ENCODE measurements around the gene TMCC1.
"Not testable (repeated sequence)": the region's sequence is repeated elsewhere in the genome, so short reads cannot be mapped to it uniquely, and the experiment has no call there.

Gene TMCC1

DNA sequence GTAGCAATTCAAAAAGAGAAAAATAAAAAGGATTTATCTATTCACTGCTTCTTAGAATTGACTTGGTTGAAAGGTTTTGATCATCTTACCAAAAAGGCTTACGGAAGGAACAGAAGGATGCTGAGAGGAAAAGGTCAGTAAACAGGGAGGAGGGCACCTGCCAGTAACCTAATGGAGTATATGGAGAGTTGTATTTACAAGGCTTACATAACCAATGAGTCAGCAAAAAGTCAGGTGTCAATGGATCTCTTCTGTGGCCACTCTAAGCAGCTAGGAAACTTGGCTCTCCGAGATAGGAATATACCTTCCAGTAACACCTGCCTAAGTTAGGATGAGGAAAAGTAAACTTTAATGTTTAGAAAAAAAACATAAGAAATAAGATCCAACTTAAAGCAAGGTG is 206.6 kb downstream of the TMCC1 start:
- TF ChIP-seq, protein P1, sequence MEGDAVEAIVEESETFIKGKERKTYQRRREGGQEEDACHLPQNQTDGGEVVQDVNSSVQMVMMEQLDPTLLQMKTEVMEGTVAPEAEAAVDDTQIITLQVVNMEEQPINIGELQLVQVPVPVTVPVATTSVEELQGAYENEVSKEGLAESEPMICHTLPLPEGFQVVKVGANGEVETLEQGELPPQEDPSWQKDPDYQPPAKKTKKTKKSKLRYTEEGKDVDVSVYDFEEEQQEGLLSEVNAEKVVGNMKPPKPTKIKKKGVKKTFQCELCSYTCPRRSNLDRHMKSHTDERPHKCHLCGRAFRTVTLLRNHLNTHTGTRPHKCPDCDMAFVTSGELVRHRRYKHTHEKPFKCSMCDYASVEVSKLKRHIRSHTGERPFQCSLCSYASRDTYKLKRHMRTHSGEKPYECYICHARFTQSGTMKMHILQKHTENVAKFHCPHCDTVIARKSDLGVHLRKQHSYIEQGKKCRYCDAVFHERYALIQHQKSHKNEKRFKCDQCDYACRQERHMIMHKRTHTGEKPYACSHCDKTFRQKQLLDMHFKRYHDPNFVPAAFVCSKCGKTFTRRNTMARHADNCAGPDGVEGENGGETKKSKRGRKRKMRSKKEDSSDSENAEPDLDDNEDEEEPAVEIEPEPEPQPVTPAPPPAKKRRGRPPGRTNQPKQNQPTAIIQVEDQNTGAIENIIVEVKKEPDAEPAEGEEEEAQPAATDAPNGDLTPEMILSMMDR (conservative IDR thresholded peaks at IDR 0.05; ENCODE audit: low read depth), result no peak
- ChIA-PET POLR2A (ENCODE audit: low non-redundant PET) (interaction anchor here (0.6 kb wide), 1 partner anchor 121 kb away, joined by 7 read pairs; no protein-coding TSS in a partner anchor), CTCF (no interaction called here)
- DNase-seq (ENCODE audit: low spot score), result no peak
- no peak overlapping the region for H3K27ac ChIP-seq

DNA sequence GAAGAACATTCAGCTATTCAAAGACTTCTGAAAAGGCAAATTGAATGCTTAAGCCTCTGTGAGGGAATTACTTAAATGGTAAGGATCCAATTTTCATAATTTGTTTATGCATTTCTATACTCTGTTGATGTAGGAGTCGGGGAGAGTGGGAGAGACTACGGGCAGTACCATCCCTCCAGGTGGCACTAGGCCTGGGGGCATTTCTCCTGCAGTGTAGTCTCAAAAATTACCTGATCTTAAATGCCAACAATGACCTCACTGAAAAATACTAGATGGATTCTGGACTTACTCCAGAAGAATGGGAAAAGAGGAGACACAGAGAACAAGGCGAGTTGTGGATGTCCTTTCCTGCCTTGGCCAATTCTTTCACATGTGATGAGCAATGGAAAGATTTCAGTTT is 209.2 kb downstream of the TMCC1 start:
- no peak for DNase-seq (ENCODE audit: low spot score)
- POLR2A ChIA-PET (ENCODE audit: low non-redundant PET), result no interaction called here
- TF ChIP-seq, protein P1 (conservative IDR thresholded peaks at IDR 0.05; ENCODE audit: low read depth), result no peak
- H3K27ac ChIP-seq, result no peak overlapping the region
- CTCF ChIA-PET, result no interaction called here

DNA sequence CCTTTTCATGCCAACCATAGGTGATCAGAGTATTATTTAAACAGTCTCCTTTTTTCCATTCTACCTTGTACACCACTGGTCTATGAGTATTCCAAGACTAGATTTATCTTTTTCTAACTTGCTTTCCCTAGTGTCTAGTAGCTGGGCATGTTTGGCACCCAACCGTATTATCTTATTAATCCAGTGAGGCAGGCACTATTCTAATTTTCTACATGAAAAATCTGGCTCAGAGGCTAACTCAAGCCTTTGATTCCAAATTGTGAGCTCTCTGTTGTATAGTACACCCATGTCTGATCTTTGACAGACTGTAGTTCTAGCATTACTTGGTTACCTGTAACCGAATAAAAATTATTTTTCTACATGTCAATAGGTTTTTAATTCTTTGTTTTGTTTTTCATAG is 210.3 kb downstream of the TMCC1 start:
- TF ChIP-seq, protein P1 (conservative IDR thresholded peaks at IDR 0.05; ENCODE audit: low read depth), result no peak
- ChIA-PET CTCF (interaction anchor here (0.6 kb wide), 1 partner anchor 1003 kb away, joined by 3 read pairs; no protein-coding TSS in a partner anchor), POLR2A (ENCODE audit: low non-redundant PET) (no interaction called here)
- DNase-seq (ENCODE audit: low spot score), result no peak
- no peak overlapping the region for H3K27ac ChIP-seq

DNA sequence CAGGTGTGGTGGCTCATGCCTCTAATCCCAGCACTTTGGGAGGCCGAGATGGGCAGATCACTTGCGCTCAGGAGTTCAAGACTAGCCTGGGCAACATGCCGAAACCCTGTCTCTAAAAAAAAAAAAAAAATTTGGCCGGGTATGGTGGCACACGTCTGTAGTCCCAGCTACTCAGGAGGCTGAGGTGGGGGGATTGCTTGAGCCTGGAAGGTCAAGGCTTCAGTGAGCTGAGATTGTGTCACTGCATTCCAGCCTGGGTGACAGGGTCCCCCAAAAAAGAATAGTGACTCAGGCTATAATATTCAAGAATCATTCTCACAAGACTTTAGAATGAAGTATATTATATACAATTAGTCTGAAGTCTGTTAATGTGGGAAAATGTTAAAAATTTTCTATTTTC is 216.5 kb downstream of the TMCC1 start:
- H3K27ac ChIP-seq, result no peak overlapping the region
- no peak for DNase-seq (ENCODE audit: low spot score)
- POLR2A ChIA-PET (ENCODE audit: low non-redundant PET), result no interaction called here
- TF ChIP-seq, protein P1 (conservative IDR thresholded peaks at IDR 0.05; ENCODE audit: low read depth), result no peak
- CTCF ChIA-PET, result interaction anchor here (1.0 kb wide), 1 partner anchor 113 kb away, joined by 3 read pairs; no protein-coding TSS in a partner anchor

DNA sequence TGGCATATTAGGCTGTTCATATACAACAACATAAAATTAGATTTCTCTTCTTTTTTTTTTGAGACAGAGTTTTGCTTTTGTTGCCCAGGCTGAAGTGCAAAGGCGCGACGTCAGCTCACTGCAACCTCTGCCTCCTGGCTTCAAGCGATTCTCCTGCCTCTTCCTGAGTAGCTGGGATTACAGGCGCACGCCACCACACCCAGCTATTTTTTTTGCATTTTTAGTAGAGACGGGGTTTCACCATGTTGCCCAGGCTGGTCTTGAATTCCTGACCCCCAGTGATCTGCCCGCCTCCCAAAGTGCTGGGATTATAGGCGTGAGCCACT is 218.8 kb downstream of the TMCC1 start:
- CTCF ChIA-PET, result interaction anchor here (0.7 to 1.0 kb wide), 2 partner anchors 135 to 155 kb away, joined by 4 to 6 read pairs; no protein-coding TSS in a partner anchor
- DNase-seq (ENCODE audit: low spot score); H3K27ac ChIP-seq; POLR2A ChIA-PET (ENCODE audit: low non-redundant PET): not testable (repeated sequence)

DNA sequence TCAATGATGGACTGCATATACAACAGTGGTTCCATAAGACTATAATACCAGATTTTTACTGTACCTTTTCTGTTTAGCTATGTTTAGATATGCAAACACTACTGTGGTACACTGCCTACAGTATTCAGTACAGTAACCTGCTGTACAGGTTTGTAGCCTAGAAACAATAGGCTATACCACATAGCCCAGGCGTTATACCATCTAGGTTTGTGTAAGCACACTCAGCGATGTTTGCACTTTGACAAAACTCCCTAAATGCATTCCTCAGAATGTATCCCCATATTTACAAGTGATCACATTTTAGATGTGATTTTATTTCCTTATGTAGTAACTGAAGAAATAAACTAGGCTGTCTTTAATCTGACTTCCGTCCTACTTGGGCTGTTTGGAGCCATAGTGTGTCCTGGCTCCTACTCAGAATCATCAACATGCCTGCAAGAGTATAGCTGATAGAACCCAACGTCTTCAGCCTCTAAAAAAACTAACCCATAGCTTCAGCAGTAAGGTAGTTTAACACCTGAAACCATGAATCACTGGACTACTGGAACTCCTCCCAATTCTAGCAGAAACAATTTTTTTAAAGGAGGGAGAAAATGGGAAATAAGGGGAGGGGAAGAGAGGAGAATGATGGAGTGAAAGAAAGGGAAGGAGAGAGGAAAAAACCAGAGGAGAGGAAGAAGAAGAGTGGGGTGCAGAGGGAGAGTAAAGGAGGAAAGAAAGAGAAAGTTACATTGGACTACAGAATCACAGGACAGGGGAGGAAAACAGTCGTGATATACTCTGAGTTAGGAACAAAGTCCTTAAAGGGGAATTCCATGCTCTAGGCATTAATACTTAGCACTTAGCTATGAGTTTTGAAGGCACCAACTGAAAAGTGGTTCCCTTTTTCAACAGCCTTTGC is 219.4 kb downstream of the TMCC1 start:
- ChIA-PET POLR2A (ENCODE audit: low non-redundant PET) (no interaction called here), CTCF (interaction anchor here (0.6 to 1.0 kb wide), 3 partner anchors 11 to 156 kb away, joined by 4 to 6 read pairs (median 6); no protein-coding TSS in a partner anchor)
- H3K27ac ChIP-seq, result no peak overlapping the region
- TF ChIP-seq, protein P1 (conservative IDR thresholded peaks at IDR 0.05; ENCODE audit: low read depth), result no peak
- no peak for DNase-seq (ENCODE audit: low spot score)

DNA sequence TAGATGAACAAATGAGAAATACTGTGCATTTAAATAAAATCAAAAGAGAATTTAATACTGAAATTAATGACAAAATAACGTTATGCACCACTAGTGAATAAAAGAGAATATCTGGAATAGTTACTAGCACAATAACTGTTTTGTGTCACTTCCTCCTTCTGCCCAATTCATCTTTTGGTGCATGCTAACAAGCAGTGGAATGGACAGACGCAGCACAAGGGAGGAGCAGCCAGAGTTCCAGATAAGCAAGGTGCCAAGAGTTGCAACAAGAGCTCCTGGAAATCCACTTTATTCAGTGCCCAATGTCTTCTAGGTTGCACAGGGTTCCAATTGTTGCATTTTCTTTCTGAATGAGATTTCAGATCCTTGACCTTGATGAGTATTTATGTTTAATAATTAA is 220.5 kb downstream of the TMCC1 start:
- TF ChIP-seq, protein P1 (conservative IDR thresholded peaks at IDR 0.05; ENCODE audit: low read depth), result no peak
- CTCF ChIA-PET, result interaction anchor here (0.6 kb wide), 1 partner anchor 404 kb away, joined by 3 read pairs; no protein-coding TSS in a partner anchor
- H3K27ac ChIP-seq, result no peak overlapping the region
- POLR2A ChIA-PET (ENCODE audit: low non-redundant PET), result no interaction called here
- no peak for DNase-seq (ENCODE audit: low spot score)

Data from RWPE1 (cell line).